ENCODE measurements around the gene NUDT3. TPM values are rescaled to one million over a fixed set of nuclear protein-coding genes. Genes with fewer than 3 reads are reported as not detected.

Gene NUDT3
- total and polyA plus RNA-seq, 9 of the 15 experiments (the other 6 are each of a cell fraction or from before 2014, with no cell fraction given): 5.4 to 81.2 (median 56.4) TPM

- no peak for TF ChIP-seq ZNF398 (CRISPR knock-in tag; IDR thresholded peaks at IDR 0.05)
- TF ChIP-seq TFE3 (CRISPR knock-in tag; IDR thresholded peaks at IDR 0.05): no peak
- TF ChIP-seq ZSCAN32 (CRISPR knock-in tag; IDR thresholded peaks at IDR 0.05): no peak
- no peak for TF ChIP-seq CBX3 (IDR thresholded peaks at IDR 0.05; ENCODE audit: borderline replicate concordance in 1 of 2, low read length in 2 of 2)
- TF ChIP-seq FOXA3 (CRISPR knock-in tag; conservative IDR thresholded peaks at IDR 0.05 in 1 of 2, IDR thresholded peaks at IDR 0.05 in 1 of 2): no peak
- TF ChIP-seq KAT8 (IDR thresholded peaks at IDR 0.05; ENCODE audit: low read depth): no peak
- TF ChIP-seq MTA1 (IDR thresholded peaks at IDR 0.05; ENCODE audit: borderline replicate concordance): no peak
- no peak for TF ChIP-seq FOSL1 (tag; conservative IDR thresholded peaks at IDR 0.05)
- TF ChIP-seq SRSF3 (IDR thresholded peaks at IDR 0.05; ENCODE audit: insufficient read depth, low read length): no peak
- no peak for TF ChIP-seq TAF1 (IDR thresholded peaks at IDR 0.05; ENCODE audit: control insufficient read depth, extremely low read depth, insufficient read depth, low read length, severe bottlenecking)
- TF ChIP-seq GTF2F1 (IDR thresholded peaks at IDR 0.05; ENCODE audit: low read depth, low read length): no peak
- TF ChIP-seq ATF6 (CRISPR knock-in tag; IDR thresholded peaks at IDR 0.05): no peak
- no peak for TF ChIP-seq PTBP1 (IDR thresholded peaks at IDR 0.05; ENCODE audit: low read depth, low read length)
Measured at GRCh38 chr6:34324738-34325444, 67.6 kb downstream of the NUDT3 start (continued).
